ENCODE data around the gene ETFB. TPM values are rescaled to one million over a fixed set of nuclear protein-coding genes. Genes with fewer than 3 reads are reported as not detected.

ETFB gene
- polyA plus RNA-seq, 1 of the 3 experiments (the other 2 are of a cell fraction), result 169 TPM

GRCh38 chr19:51372649-51373504 lies 6.7 kb upstream of the ETFB start, which contains the start of gene NKG7:
Gene NKG7 (minus strand): TSS chr19:51372654. CDS start chr19:51372535, 119 bp downstream.
- H3K79me2 ChIP-seq (ENCODE audit: insufficient read depth), result no peaks in the 10 kb centered on the region
- H4K20me1 ChIP-seq (ENCODE audit: insufficient read depth), result no peaks in the 10 kb centered on the region
- no peak within 1 kb of the TSS for H3K4me2 ChIP-seq
- CTCF ChIA-PET, result interaction anchor here (1.0 kb wide), 1 partner anchor 66 kb away, joined by 3 read pairs; no protein-coding TSS in a partner anchor
- WGBS (ENCODE audit: low lambda C conversion rate), result 30% methylated on average over 8 of the region's 9 CpGs
- H3K27me3 ChIP-seq (ENCODE audit: insufficient read depth), result peaks cover 20% of the 10 kb centered on the region; the same call in 1 of the 2 replicates
- H3K27ac ChIP-seq (ENCODE audit: low read depth in 2 of 2, low read length in 1 of 2), result no peak within 1 kb of the TSS
- H3K9ac ChIP-seq, result no peak within 1 kb of the TSS
- TF ChIP-seq POLR2AphosphoS5 (IDR thresholded peaks at IDR 0.05; ENCODE audit: low read depth, low read length) (no peak), MEF2A (IDR thresholded peaks at IDR 0.05; ENCODE audit: borderline replicate concordance, low read depth) (no peak), GABPA (IDR thresholded peaks at IDR 0.05; ENCODE audit: low read depth) (no peak), NRF1 (IDR thresholded peaks at IDR 0.05; ENCODE audit: low read depth, low read length) (no peak), RCOR1 (IDR thresholded peaks at IDR 0.05; ENCODE audit: low read length) (no peak), YY1 (IDR thresholded peaks at IDR 0.05; ENCODE audit: low read depth) (no peak), TAF1 (IDR thresholded peaks at IDR 0.05; ENCODE audit: borderline replicate concordance, low read depth, low read length) (no peak), RAD21 (IDR thresholded peaks at IDR 0.05; ENCODE audit: low read length) (no peak), MAX (IDR thresholded peaks at IDR 0.05; ENCODE audit: low read depth) (no peak)
- no peaks in the 10 kb centered on the region for H3K9me3 ChIP-seq
- no peak within 1 kb of the TSS for H2AFZ ChIP-seq (ENCODE audit: low read depth)
- H3K9me2 ChIP-seq, result no peaks in the 10 kb centered on the region
- no peaks in the 10 kb centered on the region for H3F3A ChIP-seq (replicated peaks; ENCODE audit: insufficient read depth)
- no peak for DNase-seq
- POLR2A ChIA-PET, result no interaction called here
- peaks cover 0 to 7% of the 10 kb centered on the region in 2 experiments; a peak in 1 of 4 replicates for H3K4me1 ChIP-seq (ENCODE audit: control insufficient read depth in 1 of 2, insufficient read depth in 2 of 2, low read depth in 1 of 2, low read length in 1 of 2)
- H3K36me3 ChIP-seq (replicated peaks in 1 of 2; ENCODE audit: control insufficient read depth in 1 of 2, insufficient read depth in 2 of 2, low read length in 1 of 2), result no peaks in the 10 kb centered on the region
- no peak within 1 kb of the TSS for H3K4me3 ChIP-seq (ENCODE audit: low read depth in 2 of 2, low read length in 1 of 2)

- CTCF ChIA-PET, result interaction anchor here (1.0 kb wide), 1 partner anchor 67 kb away, joined by 3 read pairs; no protein-coding TSS in a partner anchor
- Histone ChIP-seq H3K4me1 (ENCODE audit: control insufficient read depth in 1 of 2, insufficient read depth in 2 of 2, low read depth in 1 of 2, low read length in 1 of 2) (peaks cover 0 to 7% of the 10 kb centered on the region in 2 experiments; a peak in 1 of 4 replicates), H4K20me1 (ENCODE audit: insufficient read depth) (no peaks in the 10 kb centered on the region), H3K27ac (ENCODE audit: low read depth in 2 of 2, low read length in 1 of 2) (no peak overlapping the region), H3F3A (replicated peaks; ENCODE audit: insufficient read depth) (no peaks in the 10 kb centered on the region), H3K4me3 (ENCODE audit: low read depth in 2 of 2, low read length in 1 of 2) (no peak overlapping the region), H3K79me2 (ENCODE audit: insufficient read depth) (no peaks in the 10 kb centered on the region), H3K27me3 (ENCODE audit: insufficient read depth) (peaks cover 20% of the 10 kb centered on the region; the same call in 1 of the 2 replicates), H3K9me2 (no peaks in the 10 kb centered on the region), H2AFZ (ENCODE audit: low read depth) (no peak overlapping the region), H3K36me3 (replicated peaks in 1 of 2; ENCODE audit: control insufficient read depth in 1 of 2, insufficient read depth in 2 of 2, low read length in 1 of 2) (no peaks in the 10 kb centered on the region), H3K9me3 (no peaks in the 10 kb centered on the region), H3K4me2 (no peak overlapping the region), H3K9ac (no peak overlapping the region)
- DNase-seq, result no peak
- 51% methylated on average over 11 of the region's 18 CpGs for WGBS (ENCODE audit: low lambda C conversion rate)
- POLR2A ChIA-PET, result no interaction called here
- TF ChIP-seq JUND (IDR thresholded peaks at IDR 0.05) (no peak), RXRA (IDR thresholded peaks at IDR 0.05; ENCODE audit: borderline replicate concordance, low read depth) (no peak), ZBTB33 (IDR thresholded peaks at IDR 0.05; ENCODE audit: borderline replicate concordance, low read depth) (no peak), YY1 (IDR thresholded peaks at IDR 0.05; ENCODE audit: low read depth) (no peak), FOSL2 (IDR thresholded peaks at IDR 0.05; ENCODE audit: borderline replicate concordance, low read depth) (no peak), GATA2 (CRISPR knock-in tag; IDR thresholded peaks at IDR 0.05) (no peak), GABPA (IDR thresholded peaks at IDR 0.05; ENCODE audit: low read depth) (no peak), FOXM1 (IDR thresholded peaks at IDR 0.05; ENCODE audit: low read depth) (no peak), IRF3 (IDR thresholded peaks at IDR 0.05; ENCODE audit: low read depth, low read length) (no peak), ELF1 (IDR thresholded peaks at IDR 0.05) (no peak), TAF1 (IDR thresholded peaks at IDR 0.05; ENCODE audit: borderline replicate concordance, low read depth, low read length) (no peak), TEAD4 (IDR thresholded peaks at IDR 0.05; ENCODE audit: borderline replicate concordance, insufficient read depth) (no peak), MXI1 (IDR thresholded peaks at IDR 0.05; ENCODE audit: low read depth, low read length) (no peak), RCOR1 (IDR thresholded peaks at IDR 0.05; ENCODE audit: low read length) (no peak), CTCF (IDR thresholded peaks at IDR 0.05) (no peak)
These were observed 5.9 kb upstream of the ETFB start for GRCh38 chr19:51372021-51372648.
